ENCODE results near the gene TBC1D12.

DNA sequence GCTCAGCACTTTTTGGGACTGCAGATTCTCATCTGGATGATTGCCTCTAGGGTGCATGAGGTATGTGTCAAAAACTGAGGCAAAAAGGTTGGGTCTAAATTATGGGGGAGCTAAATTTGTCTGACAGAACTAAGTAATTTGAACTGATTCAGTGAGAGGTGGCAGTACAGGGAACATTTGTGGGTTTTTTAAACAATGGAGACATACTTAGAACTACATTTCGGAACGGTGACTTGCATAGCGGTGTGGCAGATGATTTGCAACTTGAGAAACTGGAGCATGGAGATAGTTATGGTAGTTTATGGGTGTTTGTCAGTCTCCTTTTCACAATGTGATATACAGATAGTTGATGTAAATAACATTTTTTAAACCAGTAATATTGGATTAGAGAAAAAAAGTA lies 14.6 kb downstream of the TBC1D12 start:
- TF ChIP-seq EP300 (IDR thresholded peaks at IDR 0.05) (no peak), POLR2A (IDR thresholded peaks at IDR 0.05) (no peak)
- TF ChIP-seq, protein P1, sequence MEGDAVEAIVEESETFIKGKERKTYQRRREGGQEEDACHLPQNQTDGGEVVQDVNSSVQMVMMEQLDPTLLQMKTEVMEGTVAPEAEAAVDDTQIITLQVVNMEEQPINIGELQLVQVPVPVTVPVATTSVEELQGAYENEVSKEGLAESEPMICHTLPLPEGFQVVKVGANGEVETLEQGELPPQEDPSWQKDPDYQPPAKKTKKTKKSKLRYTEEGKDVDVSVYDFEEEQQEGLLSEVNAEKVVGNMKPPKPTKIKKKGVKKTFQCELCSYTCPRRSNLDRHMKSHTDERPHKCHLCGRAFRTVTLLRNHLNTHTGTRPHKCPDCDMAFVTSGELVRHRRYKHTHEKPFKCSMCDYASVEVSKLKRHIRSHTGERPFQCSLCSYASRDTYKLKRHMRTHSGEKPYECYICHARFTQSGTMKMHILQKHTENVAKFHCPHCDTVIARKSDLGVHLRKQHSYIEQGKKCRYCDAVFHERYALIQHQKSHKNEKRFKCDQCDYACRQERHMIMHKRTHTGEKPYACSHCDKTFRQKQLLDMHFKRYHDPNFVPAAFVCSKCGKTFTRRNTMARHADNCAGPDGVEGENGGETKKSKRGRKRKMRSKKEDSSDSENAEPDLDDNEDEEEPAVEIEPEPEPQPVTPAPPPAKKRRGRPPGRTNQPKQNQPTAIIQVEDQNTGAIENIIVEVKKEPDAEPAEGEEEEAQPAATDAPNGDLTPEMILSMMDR (IDR thresholded peaks at IDR 0.05), result no peak
